Natural killer cell treated with Interleukin-12 subunit alpha and Interleukin-12 subunit beta and Interleukin-15 and Interleukin-18, amount 100 ng/mL, for 72 hours (primary cell): Measurements from ENCODE around the gene TEX48. TPM values are rescaled to one million over a fixed set of nuclear protein-coding genes. Genes with fewer than 3 reads are reported as not detected.

Source experiments
- ATAC-seq, 2 donors: fragments of 150-1000 bp; cut with Tn5 transposase in 1 of 2; sonication (Bioruptor Pico), chemical (Tn5 transposase) in 1 of 2; 2 replicates each; pipeline ENCODE4 v1.10.0; 2021
- DNase-seq: peaks from one replicate; pipeline ENCODE4 v3.0.0; 2022; ENCODE audit warnings: low spot score
- H3K27ac Mint-ChIP-seq, 2 donors: 1 replicate in 1 of 2; 2 replicates in 1 of 2; pipeline ENCODE4 v1.8.0; 2022; ENCODE audit warnings: mixed read lengths in 2 of 2, mild to moderate bottlenecking in 1 of 2, moderate library complexity in 1 of 2
- H3K27me3 Mint-ChIP-seq, 2 donors: 1 replicate in 1 of 2; 2 replicates in 1 of 2; pipeline ENCODE4 v1.8.0; 2022; ENCODE audit warnings: mixed read lengths in 2 of 2
- H3K36me3 Mint-ChIP-seq: one replicate; pipeline ENCODE4 v1.8.0; 2022; ENCODE audit warnings: mixed read lengths
- H3K4me1 Mint-ChIP-seq, 2 donors: 1 replicate in 1 of 2; 2 replicates in 1 of 2; pipeline ENCODE4 v1.8.0; 2022; ENCODE audit warnings: low read depth in 2 of 2, mixed read lengths in 2 of 2, mild to moderate bottlenecking in 1 of 2
- H3K4me3 Mint-ChIP-seq: one replicate; pipeline ENCODE4 v1.8.0; 2022; ENCODE audit warnings: mixed read lengths
- H3K9me3 Mint-ChIP-seq: 2 replicates; pipeline ENCODE4 v1.8.0; 2022; ENCODE audit warnings: mixed read lengths
- total RNA-seq, 2 donors: library from RNA; stranded (reverse); gene quantifications; one replicate each; pipeline ENCODE4 v1.2.3, GENCODE V29; 2022

The TEX48 gene
- total RNA-seq, 2 donors from 2014 or later: not detected

- peaks cover 27 to 30% of the 10 kb centered on the region in 2 donors for H3K4me1 Mint-ChIP-seq
- H3K9me3 Mint-ChIP-seq: no peaks in the 10 kb centered on the region
- H3K27ac Mint-ChIP-seq: peak overlapping the region in 1 of 2 donors; percentile 69
- ATAC-seq: peak in 1 of 2 donors; percentile 15
- H3K4me3 Mint-ChIP-seq: no peak overlapping the region
- H3K36me3 Mint-ChIP-seq: no peaks in the 10 kb centered on the region
- H3K27me3 Mint-ChIP-seq: no peaks in the 10 kb centered on the region
- DNase-seq: no peak
Measured at GRCh38 chr9:114616684-114617520, 65.1 kb downstream of the TEX48 start.

Other genes starting within 250 kb of the TEX48 start
- 1 to 10 TPM; 1.1 to 2.4 TPM for gene WHRN, start 176.7 kb downstream of the TEX48 start, total RNA-seq
- gene ATP6V1G1, start 94.4 kb downstream of the TEX48 start, total RNA-seq: 10 to 100 TPM; 21.2 to 33.4 TPM
- gene TMEM268, start 70.9 kb downstream of the TEX48 start, total RNA-seq: 10 to 100 TPM; 14.6 to 24.2 TPM
- gene TEX53, start 24.4 kb downstream of the TEX48 start, total RNA-seq: not detected
- gene TNFSF15, start 123.8 kb upstream of the TEX48 start, total RNA-seq: under 1 TPM in 1 of 2 donors, not detected in 1; 0.08 TPM
- 1 to 10 TPM; 1.3 to 1.9 TPM for gene TNFSF8, start 248.4 kb upstream of the TEX48 start, total RNA-seq